ENCODE data around the gene DCP1A. TPM values are rescaled to one million over a fixed set of nuclear protein-coding genes. Genes with fewer than 3 reads are reported as not detected.

The DCP1A gene
- total and polyA plus RNA-seq, 2 of the 13 experiments (the other 11 are each of a cell fraction or from before 2014, with no cell fraction given) = 14.2 to 41.2 TPM

DNA sequence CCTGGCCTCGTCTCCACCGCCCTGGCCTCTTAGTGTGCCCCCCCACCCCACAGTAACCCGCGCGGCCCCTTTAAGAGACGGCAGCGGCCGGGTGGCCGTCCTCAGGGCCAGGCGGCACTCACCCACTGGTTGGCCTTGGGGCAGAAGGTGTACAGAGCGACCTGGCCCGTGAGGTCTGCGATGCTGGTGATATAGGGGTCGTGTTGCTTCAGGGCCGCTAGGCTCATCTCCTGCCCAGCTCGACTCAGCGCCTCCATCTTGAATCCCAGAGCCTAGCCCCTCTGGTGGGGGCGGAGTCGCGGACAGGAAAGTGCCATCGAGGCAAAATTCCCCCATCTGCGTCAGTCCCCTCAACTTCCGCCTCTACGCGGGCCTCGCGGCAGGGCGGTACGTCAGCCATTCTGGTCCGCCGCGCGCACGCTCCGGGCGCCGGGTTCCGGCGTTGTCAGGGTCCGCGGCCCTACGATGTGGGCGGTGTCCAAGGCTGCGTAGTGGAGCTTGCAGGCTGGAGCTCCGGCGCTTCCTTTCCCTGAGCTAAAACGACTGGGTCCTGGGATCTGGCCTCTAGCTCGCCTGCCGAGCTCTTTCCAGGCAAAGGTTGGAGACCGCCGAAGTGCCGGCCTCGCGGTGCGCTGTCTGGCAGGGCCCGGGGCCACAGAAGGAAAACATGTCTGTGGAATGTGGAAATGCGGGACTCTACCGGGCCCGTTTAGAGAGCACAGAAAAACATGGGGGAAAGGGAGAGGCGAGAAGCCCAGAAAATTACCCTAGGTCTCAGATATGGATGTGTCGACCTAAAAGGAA is at the start of gene DCP1A (continued):
- TF ChIP-seq PAX8 (CRISPR knock-in tag; IDR thresholded peaks at IDR 0.05; ENCODE audit: borderline replicate concordance) = peak; percentile 98; the same call in 1 of the 2 replicates
- TF ChIP-seq BCL6 (CRISPR knock-in tag; IDR thresholded peaks at IDR 0.05) = peak; percentile 82
- TF ChIP-seq ATF1 (CRISPR knock-in tag; IDR thresholded peaks at IDR 0.05) = peak; percentile 93
- TF ChIP-seq TCF12 (IDR thresholded peaks at IDR 0.05) = no peak
- peak; percentile 81; the same call in 1 of the 2 replicates for TF ChIP-seq TCF12 (CRISPR knock-in tag; IDR thresholded peaks at IDR 0.05)
- peak; percentile 90; the same call in 1 of the 2 replicates for TF ChIP-seq ZNF83 (CRISPR knock-in tag; IDR thresholded peaks at IDR 0.05; ENCODE audit: borderline replicate concordance)
- peak; percentile 2; the same call in 1 of the 2 replicates for TF ChIP-seq ZNF7 (CRISPR knock-in tag; IDR thresholded peaks at IDR 0.05)
- TF ChIP-seq, protein P1, sequence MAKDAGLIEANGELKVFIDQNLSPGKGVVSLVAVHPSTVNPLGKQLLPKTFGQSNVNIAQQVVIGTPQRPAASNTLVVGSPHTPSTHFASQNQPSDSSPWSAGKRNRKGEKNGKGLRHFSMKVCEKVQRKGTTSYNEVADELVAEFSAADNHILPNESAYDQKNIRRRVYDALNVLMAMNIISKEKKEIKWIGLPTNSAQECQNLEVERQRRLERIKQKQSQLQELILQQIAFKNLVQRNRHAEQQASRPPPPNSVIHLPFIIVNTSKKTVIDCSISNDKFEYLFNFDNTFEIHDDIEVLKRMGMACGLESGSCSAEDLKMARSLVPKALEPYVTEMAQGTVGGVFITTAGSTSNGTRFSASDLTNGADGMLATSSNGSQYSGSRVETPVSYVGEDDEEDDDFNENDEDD (CRISPR knock-in tag; IDR thresholded peaks at IDR 0.05; ENCODE audit: borderline replicate concordance) = peak; percentile 81; the same call in 1 of the 2 replicates
- peak; percentile 88 for TF ChIP-seq TBL1XR1 (IDR thresholded peaks at IDR 0.05; ENCODE audit: borderline replicate concordance, low read length, partially characterized antibody)
- TF ChIP-seq, protein P2, sequence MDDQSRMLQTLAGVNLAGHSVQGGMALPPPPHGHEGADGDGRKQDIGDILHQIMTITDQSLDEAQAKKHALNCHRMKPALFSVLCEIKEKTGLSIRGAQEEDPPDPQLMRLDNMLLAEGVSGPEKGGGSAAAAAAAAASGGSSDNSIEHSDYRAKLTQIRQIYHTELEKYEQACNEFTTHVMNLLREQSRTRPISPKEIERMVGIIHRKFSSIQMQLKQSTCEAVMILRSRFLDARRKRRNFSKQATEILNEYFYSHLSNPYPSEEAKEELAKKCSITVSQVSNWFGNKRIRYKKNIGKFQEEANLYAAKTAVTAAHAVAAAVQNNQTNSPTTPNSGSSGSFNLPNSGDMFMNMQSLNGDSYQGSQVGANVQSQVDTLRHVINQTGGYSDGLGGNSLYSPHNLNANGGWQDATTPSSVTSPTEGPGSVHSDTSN (CRISPR knock-in tag; IDR thresholded peaks at IDR 0.05; ENCODE audit: borderline replicate concordance) = peak; percentile 91
- TF ChIP-seq KDM1A (CRISPR knock-in tag; IDR thresholded peaks at IDR 0.05) = 0 out of 2 replicates have a peak, but pooled peaks have one; percentile 14
- TF ChIP-seq, protein P3, sequence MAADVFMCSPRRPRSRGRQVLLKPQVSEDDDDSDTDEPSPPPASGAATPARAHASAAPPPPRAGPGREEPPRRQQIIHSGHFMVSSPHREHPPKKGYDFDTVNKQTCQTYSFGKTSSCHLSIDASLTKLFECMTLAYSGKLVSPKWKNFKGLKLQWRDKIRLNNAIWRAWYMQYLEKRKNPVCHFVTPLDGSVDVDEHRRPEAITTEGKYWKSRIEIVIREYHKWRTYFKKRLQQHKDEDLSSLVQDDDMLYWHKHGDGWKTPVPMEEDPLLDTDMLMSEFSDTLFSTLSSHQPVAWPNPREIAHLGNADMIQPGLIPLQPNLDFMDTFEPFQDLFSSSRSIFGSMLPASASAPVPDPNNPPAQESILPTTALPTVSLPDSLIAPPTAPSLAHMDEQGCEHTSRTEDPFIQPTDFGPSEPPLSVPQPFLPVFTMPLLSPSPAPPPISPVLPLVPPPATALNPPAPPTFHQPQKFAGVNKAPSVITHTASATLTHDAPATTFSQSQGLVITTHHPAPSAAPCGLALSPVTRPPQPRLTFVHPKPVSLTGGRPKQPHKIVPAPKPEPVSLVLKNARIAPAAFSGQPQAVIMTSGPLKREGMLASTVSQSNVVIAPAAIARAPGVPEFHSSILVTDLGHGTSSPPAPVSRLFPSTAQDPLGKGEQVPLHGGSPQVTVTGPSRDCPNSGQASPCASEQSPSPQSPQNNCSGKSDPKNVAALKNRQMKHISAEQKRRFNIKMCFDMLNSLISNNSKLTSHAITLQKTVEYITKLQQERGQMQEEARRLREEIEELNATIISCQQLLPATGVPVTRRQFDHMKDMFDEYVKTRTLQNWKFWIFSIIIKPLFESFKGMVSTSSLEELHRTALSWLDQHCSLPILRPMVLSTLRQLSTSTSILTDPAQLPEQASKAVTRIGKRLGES (CRISPR knock-in tag; IDR thresholded peaks at IDR 0.05; ENCODE audit: borderline replicate concordance) = peak; percentile 81; the same call in 1 of the 2 replicates
- TF ChIP-seq, protein P4, sequence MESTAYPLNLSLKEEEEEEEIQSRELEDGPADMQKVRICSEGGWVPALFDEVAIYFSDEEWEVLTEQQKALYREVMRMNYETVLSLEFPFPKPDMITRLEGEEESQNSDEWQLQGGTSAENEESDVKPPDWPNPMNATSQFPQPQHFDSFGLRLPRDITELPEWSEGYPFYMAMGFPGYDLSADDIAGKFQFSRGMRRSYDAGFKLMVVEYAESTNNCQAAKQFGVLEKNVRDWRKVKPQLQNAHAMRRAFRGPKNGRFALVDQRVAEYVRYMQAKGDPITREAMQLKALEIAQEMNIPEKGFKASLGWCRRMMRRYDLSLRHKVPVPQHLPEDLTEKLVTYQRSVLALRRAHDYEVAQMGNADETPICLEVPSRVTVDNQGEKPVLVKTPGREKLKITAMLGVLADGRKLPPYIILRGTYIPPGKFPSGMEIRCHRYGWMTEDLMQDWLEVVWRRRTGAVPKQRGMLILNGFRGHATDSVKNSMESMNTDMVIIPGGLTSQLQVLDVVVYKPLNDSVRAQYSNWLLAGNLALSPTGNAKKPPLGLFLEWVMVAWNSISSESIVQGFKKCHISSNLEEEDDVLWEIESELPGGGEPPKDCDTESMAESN (CRISPR knock-in tag; conservative IDR thresholded peaks at IDR 0.05) = peak; percentile 99
- peak; percentile 97 for TF ChIP-seq MEIS1 (CRISPR knock-in tag; IDR thresholded peaks at IDR 0.05; ENCODE audit: borderline replicate concordance)
- TF ChIP-seq, protein P5, sequence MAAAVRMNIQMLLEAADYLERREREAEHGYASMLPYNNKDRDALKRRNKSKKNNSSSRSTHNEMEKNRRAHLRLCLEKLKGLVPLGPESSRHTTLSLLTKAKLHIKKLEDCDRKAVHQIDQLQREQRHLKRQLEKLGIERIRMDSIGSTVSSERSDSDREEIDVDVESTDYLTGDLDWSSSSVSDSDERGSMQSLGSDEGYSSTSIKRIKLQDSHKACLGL (CRISPR knock-in tag; IDR thresholded peaks at IDR 0.05) = peak; percentile 94
- TF ChIP-seq HCFC1 (IDR thresholded peaks at IDR 0.05; ENCODE audit: low read depth, low read length) = peak; percentile 90
- TF ChIP-seq, protein P6, sequence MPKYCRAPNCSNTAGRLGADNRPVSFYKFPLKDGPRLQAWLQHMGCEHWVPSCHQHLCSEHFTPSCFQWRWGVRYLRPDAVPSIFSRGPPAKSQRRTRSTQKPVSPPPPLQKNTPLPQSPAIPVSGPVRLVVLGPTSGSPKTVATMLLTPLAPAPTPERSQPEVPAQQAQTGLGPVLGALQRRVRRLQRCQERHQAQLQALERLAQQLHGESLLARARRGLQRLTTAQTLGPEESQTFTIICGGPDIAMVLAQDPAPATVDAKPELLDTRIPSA (CRISPR knock-in tag; IDR thresholded peaks at IDR 0.05; ENCODE audit: borderline replicate concordance) = peak; percentile 96; the same call in 1 of the 2 replicates
- TF ChIP-seq, protein P7, sequence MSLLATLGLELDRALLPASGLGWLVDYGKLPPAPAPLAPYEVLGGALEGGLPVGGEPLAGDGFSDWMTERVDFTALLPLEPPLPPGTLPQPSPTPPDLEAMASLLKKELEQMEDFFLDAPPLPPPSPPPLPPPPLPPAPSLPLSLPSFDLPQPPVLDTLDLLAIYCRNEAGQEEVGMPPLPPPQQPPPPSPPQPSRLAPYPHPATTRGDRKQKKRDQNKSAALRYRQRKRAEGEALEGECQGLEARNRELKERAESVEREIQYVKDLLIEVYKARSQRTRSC (CRISPR knock-in tag; IDR thresholded peaks at IDR 0.05; ENCODE audit: low read depth) = peak; percentile 92; the same call in 1 of the 2 replicates
